PC-3 (cell line): Measurements from ENCODE around the gene TTC16. TPM values are rescaled to one million over a fixed set of nuclear protein-coding genes. Genes with fewer than 3 reads are reported as not detected.

Source experiments
- ATAC-seq: fragments of 200-7000 bp; cut with Tn5 transposase; 2 replicates; pipeline ENCODE4 v1.9.1; 2020; ENCODE audit warnings: mild to moderate bottlenecking, moderate library complexity
- BruUV-seq: library from RNA; stranded (reverse); fragments of 400-500 nt; replicated peaks from 2 replicates; lab custom pipeline; 2021; lab: Mats Ljungman, UMichigan
- CTCF ChIA-PET: fragments of 300-600 bp; sonication (Branson Sonifier 250); formaldehyde crosslinking; loops from one replicate; lab custom pipeline; 2022; ENCODE audit warnings: antibody characterized with exemption; lab: Charles Lee
- POLR2A ChIA-PET: fragments of 300-600 bp; sonication (Branson Sonifier 250); formaldehyde crosslinking; loops from one replicate; lab custom pipeline; 2022; ENCODE audit warnings: antibody characterized with exemption; ENCODE audit not compliant: unreplicated experiment; lab: Charles Lee
- DNase-seq: peaks from one replicate; pipeline ENCODE4 v3.0.0-alpha.2; 2015
- H2AFZ ChIP-seq: fragments of 300-600 bp; sonication (generic); 2 replicates; pipeline ENCODE4 v1.6.0; 2016; ENCODE audit warnings: antibody characterized with exemption, low read length
- H3F3A ChIP-seq: fragments of 300-600 bp; sonication (generic); one replicate; pipeline ENCODE4 v1.6.0; 2017; ENCODE audit warnings: antibody characterized with exemption, low read length, control low read depth, mild to moderate bottlenecking; ENCODE audit not compliant: unreplicated experiment
- H3K27ac ChIP-seq: fragments of 300-600 bp; sonication (generic); 2 replicates; pipeline ENCODE4 v1.5.1; 2016; ENCODE audit warnings: mild to moderate bottlenecking, low read length
- H3K27me3 ChIP-seq: fragments of 300-600 bp; sonication (generic); 2 replicates; pipeline ENCODE4 v1.6.1; 2016; ENCODE audit warnings: low read length, mixed read lengths
- H3K36me3 ChIP-seq: fragments of 300-600 bp; sonication (generic); 2 replicates; pipeline ENCODE4 v1.6.1; 2016; ENCODE audit warnings: low read depth, mixed run types, low read length, mixed read lengths
- H3K4me1 ChIP-seq: fragments of 300-600 bp; sonication (generic); 2 replicates; pipeline ENCODE4 v1.5.1; 2016; ENCODE audit warnings: low read length; ENCODE audit not compliant: insufficient read depth
- H3K4me2 ChIP-seq: fragments of 300-600 bp; sonication (generic); 2 replicates; pipeline ENCODE4 v1.6.0; 2016; ENCODE audit warnings: low read length
- H3K4me3 ChIP-seq: fragments of 300-600 bp; sonication (generic); 2 replicates; pipeline ENCODE4 v1.5.1; 2016; ENCODE audit warnings: mild to moderate bottlenecking, low read length, mixed read lengths
- H3K79me2 ChIP-seq: fragments of 300-600 bp; sonication (generic); 2 replicates; pipeline ENCODE4 v1.6.1; 2017; ENCODE audit warnings: low read length, mixed read lengths
- H3K9ac ChIP-seq: fragments of 300-600 bp; sonication (generic); 2 replicates; pipeline ENCODE4 v1.6.0; 2016; ENCODE audit warnings: mild to moderate bottlenecking, low read length
- H3K9me2 ChIP-seq: fragments of 300-600 bp; sonication (generic); replicated peaks from 2 replicates; pipeline ENCODE4 v1.6.1; 2016; ENCODE audit warnings: mixed run types, low read length, mixed read lengths
- H3K9me3 ChIP-seq: fragments of 300-600 bp; sonication (generic); 2 replicates; pipeline ENCODE4 v1.6.1; 2016; ENCODE audit warnings: low read length, mixed read lengths
- H4K20me1 ChIP-seq: fragments of 300-600 bp; sonication (generic); 2 replicates; pipeline ENCODE4 v1.6.1; 2016; ENCODE audit warnings: low read length, mixed read lengths
- CTCF ChIP-seq: fragments of 300-600 bp; sonication (generic); conservative IDR thresholded peaks from 2 replicates; pipeline ENCODE4 v1.5.1; 2017; ENCODE audit warnings: antibody characterized with exemption, low read depth, mild to moderate bottlenecking, low read length
- EZH2 ChIP-seq: fragments of 300-600 bp; sonication (generic); IDR thresholded peaks from one replicate; pipeline ENCODE4 v1.6.1; 2017; ENCODE audit warnings: antibody characterized with exemption, mild to moderate bottlenecking, low read length; ENCODE audit not compliant: unreplicated experiment
- EZH2phosphoT487 ChIP-seq: fragments of 300-600 bp; sonication (generic); IDR thresholded peaks from 2 replicates; pipeline ENCODE4 v1.6.1; 2018; ENCODE audit warnings: mild to moderate bottlenecking, antibody characterized with exemption, low read length, borderline replicate concordance
- intact Hi-C: fragments of 100-400 bp; cut with micrococcal nuclease; formaldehyde crosslinking; loops from 2 replicates; pipeline ENCODE4 v1.9.0; 2023
- total RNA-seq: library from RNA; depleted of rRNA; stranded (reverse); fragments of >200 nt; gene quantifications from 2 replicates; pipeline ENCODE4 v1.2.3, GENCODE V29; 2014

The TTC16 gene
- total RNA-seq, 1 experiment from 2014 or later: 0.04 TPM

GRCh38 chr9:127692071-127692470 lies 23.8 kb upstream of the TTC16 start:
- no peaks in the 10 kb centered on the region for H3K27me3 ChIP-seq
- H2AFZ ChIP-seq: no peak overlapping the region
- H3K9ac ChIP-seq: no peak overlapping the region
- no peak overlapping the region for H3K27ac ChIP-seq
- no peak for TF ChIP-seq CTCF
- TF ChIP-seq EZH2: no peak
- no peak for TF ChIP-seq EZH2phosphoT487
- no peak overlapping the region for H3K4me2 ChIP-seq
- DNase-seq: no peak
- H3K4me3 ChIP-seq: no peak overlapping the region
- ATAC-seq: no peak
- no peaks in the 10 kb centered on the region; the same call in 1 of the 2 replicates for H3K4me1 ChIP-seq
- no peaks in the 10 kb centered on the region for H3K9me2 ChIP-seq
- no peaks in the 10 kb centered on the region for H3K36me3 ChIP-seq
- H3F3A ChIP-seq: no peaks in the 10 kb centered on the region
- no peaks in the 10 kb centered on the region for H4K20me1 ChIP-seq
- intact Hi-C loops: no loop called here
- H3K9me3 ChIP-seq: no peaks in the 10 kb centered on the region
- POLR2A ChIA-PET: no interaction called here
- CTCF ChIA-PET: no interaction called here
- H3K79me2 ChIP-seq: no peaks in the 10 kb centered on the region
- BruUV-seq: no TSS peak

GRCh38 chr9:127693143-127693542 lies 22.7 kb upstream of the TTC16 start:
- BruUV-seq: no TSS peak
- no peaks in the 10 kb centered on the region for H3F3A ChIP-seq
- intact Hi-C loops: no loop called here
- H3K27me3 ChIP-seq: no peaks in the 10 kb centered on the region
- H3K9ac ChIP-seq: no peak overlapping the region
- ATAC-seq: no peak
- ChIA-PET CTCF (no interaction called here), POLR2A (no interaction called here)
- H3K27ac ChIP-seq: no peak overlapping the region
- no peaks in the 10 kb centered on the region for H3K9me2 ChIP-seq
- no peak overlapping the region for H3K4me2 ChIP-seq
- H3K36me3 ChIP-seq: no peaks in the 10 kb centered on the region
- H3K4me1 ChIP-seq: no peaks in the 10 kb centered on the region; the same call in 1 of the 2 replicates
- no peak for DNase-seq
- H2AFZ ChIP-seq: no peak overlapping the region
- no peaks in the 10 kb centered on the region for H3K79me2 ChIP-seq
- no peaks in the 10 kb centered on the region for H3K9me3 ChIP-seq
- no peak for TF ChIP-seq EZH2
- TF ChIP-seq EZH2phosphoT487: no peak
- TF ChIP-seq CTCF: no peak
- no peak overlapping the region for H3K4me3 ChIP-seq
- H4K20me1 ChIP-seq: no peaks in the 10 kb centered on the region

- H3F3A ChIP-seq: no peaks in the 10 kb centered on the region
- no peak for DNase-seq
- no peak overlapping the region for H3K4me3 ChIP-seq
- H3K9me3 ChIP-seq: no peaks in the 10 kb centered on the region
- no TSS peak for BruUV-seq
- H4K20me1 ChIP-seq: no peaks in the 10 kb centered on the region
- intact Hi-C loops: no loop called here
- H3K9ac ChIP-seq: no peak overlapping the region
- H3K27me3 ChIP-seq: no peaks in the 10 kb centered on the region
- no peaks in the 10 kb centered on the region for H3K36me3 ChIP-seq
- H3K4me1 ChIP-seq: no peaks in the 10 kb centered on the region; the same call in 1 of the 2 replicates
- H3K9me2 ChIP-seq: no peaks in the 10 kb centered on the region
- CTCF ChIA-PET: no interaction called here
- no peak for ATAC-seq
- H3K27ac ChIP-seq: no peak overlapping the region
- TF ChIP-seq EZH2phosphoT487 (no peak), EZH2 (no peak), CTCF (no peak)
- H2AFZ ChIP-seq: no peak overlapping the region
- H3K79me2 ChIP-seq: no peaks in the 10 kb centered on the region
- POLR2A ChIA-PET: no interaction called here
- no peak overlapping the region for H3K4me2 ChIP-seq
These were observed 22.2 kb upstream of the TTC16 start for GRCh38 chr9:127693697-127694096.
